HG03457 (cell line): ENCODE results near the gene NME7.
A peak's percentile ranks its signal among the peaks of the same experiment; 100 is the strongest.
"Not testable (repeated sequence)": the region's sequence is repeated elsewhere in the genome, so short reads cannot be mapped to it uniquely, and the experiment has no call there.

Source experiments
- ATAC-seq: cut with Tn5 transposase; IDR thresholded peaks from one replicate; pipeline ENCODE4 v1.9.1; 2021; ENCODE audit warnings: moderate number of reproducible peaks; ENCODE audit not compliant: unreplicated experiment

The NME7 gene

GRCh38 chr1:169367686-169368405 lies at the start of gene NME7, which contains the start of gene BLZF1:
Gene NME7, minus strand, starts transcription at chr1:169367797. Its CDS starts 87 bp downstream, at chr1:169367710.
Gene BLZF1, plus strand, starts transcription at chr1:169368195. Its CDS starts 1,328 bp downstream, at chr1:169369523.
- peak; percentile 93 for ATAC-seq

GRCh38 chr1:169414952-169415351 lies 47.4 kb upstream of the NME7 start:
- ATAC-seq = no peak

- not testable (repeated sequence) for ATAC-seq
These were observed 40.7 kb upstream of the NME7 start for GRCh38 chr1:169408340-169408739.

GRCh38 chr1:169402578-169402977 lies 35.0 kb upstream of the NME7 start:
- not testable (repeated sequence) for ATAC-seq

- ATAC-seq = no peak
These were observed 28.4 kb upstream of the NME7 start for GRCh38 chr1:169395955-169396354.

GRCh38 chr1:169392406-169392805 lies 24.8 kb upstream of the NME7 start:
- ATAC-seq = no peak

GRCh38 chr1:169390303-169390702 lies 22.7 kb upstream of the NME7 start:
- ATAC-seq = peak; percentile 80

GRCh38 chr1:169387399-169387798 lies 19.8 kb upstream of the NME7 start:
- no peak for ATAC-seq

GRCh38 chr1:169383449-169383848 lies 15.9 kb upstream of the NME7 start:
- ATAC-seq = no peak

- ATAC-seq = no peak
These were observed 13.6 kb upstream of the NME7 start for GRCh38 chr1:169381162-169381561.

- no peak for ATAC-seq
These were observed 3.8 kb upstream of the NME7 start for GRCh38 chr1:169371404-169371803.

GRCh38 chr1:169368406-169368769 lies 791 bp upstream of the NME7 start:
- no peak for ATAC-seq

GRCh38 chr1:169367096-169367685 lies 406 bp downstream of the NME7 start:
- ATAC-seq = no peak

GRCh38 chr1:169364948-169365347 lies 2.6 kb downstream of the NME7 start:
- ATAC-seq = no peak

GRCh38 chr1:169363046-169363730 lies 4.4 kb downstream of the NME7 start:
- no peak for ATAC-seq

GRCh38 chr1:169361281-169361680 lies 6.3 kb downstream of the NME7 start:
- no peak for ATAC-seq

- ATAC-seq = no peak
These were observed 7.2 kb downstream of the NME7 start for GRCh38 chr1:169360415-169360814.

GRCh38 chr1:169348383-169349036 lies 19.1 kb downstream of the NME7 start:
- no peak for ATAC-seq

- no peak for ATAC-seq
These were observed 19.8 kb downstream of the NME7 start for GRCh38 chr1:169347688-169348382.

GRCh38 chr1:169346036-169346589 lies 21.5 kb downstream of the NME7 start:
- ATAC-seq = no peak

GRCh38 chr1:169345511-169345910 lies 22.1 kb downstream of the NME7 start:
- no peak for ATAC-seq
